Keratinocyte (primary cell): Measurements from ENCODE around the gene LRRC70. TPM values are rescaled to one million over a fixed set of nuclear protein-coding genes. Genes with fewer than 3 reads are reported as not detected.

ENCODE experiments used
- DNase-seq: peaks from one replicate; pipeline ENCODE4 v3.0.0-alpha.2; 2011; ENCODE audit warnings: low read depth, missing footprints, low spot score
- FAIRE-seq: peaks from 2 replicates; lab custom pipeline; 2011; peaks lifted over from hg19 to GRCh38; lab: Jason Lieb, UNC
- H2AFZ ChIP-seq: 2 replicates; pipeline ENCODE4 v1.6.0; 2012; ENCODE audit warnings: low read length, control low read depth, inconsistent platforms; ENCODE audit not compliant: control insufficient read depth
- H3K27ac ChIP-seq: 2 replicates; pipeline ENCODE4 v1.5.1; 2011; ENCODE audit warnings: low read length; ENCODE audit not compliant: control insufficient read depth, insufficient read depth
- H3K27me3 ChIP-seq: 3 replicates; pipeline ENCODE4 v1.6.0; 2011; ENCODE audit warnings: low read length; ENCODE audit not compliant: control insufficient read depth, insufficient read depth; ENCODE audit errors: extremely low read depth
- H3K36me3 ChIP-seq, 2 experiments: 2 replicates in 1 of 2; 3 replicates in 1 of 2; pipeline ENCODE4 v1.5.1; 2011; ENCODE audit warnings: low read length in 2 of 2, mild to moderate bottlenecking in 1 of 2; ENCODE audit not compliant: control insufficient read depth in 2 of 2, insufficient read depth in 2 of 2; ENCODE audit errors: extremely low read depth in 1 of 2
- H3K4me1 ChIP-seq: 3 replicates; pipeline ENCODE4 v1.5.1; 2011; ENCODE audit warnings: low read length; ENCODE audit not compliant: control insufficient read depth, insufficient read depth; ENCODE audit errors: extremely low read depth
- H3K4me2 ChIP-seq: 3 replicates; pipeline ENCODE4 v1.6.0; 2011; ENCODE audit warnings: low read depth, low read length; ENCODE audit not compliant: control insufficient read depth, insufficient read depth; ENCODE audit errors: extremely low read depth
- H3K4me3 ChIP-seq, 3 experiments: fragments of 200-600 bp in 1 of 3; sonication (generic) in 1 of 3; 2 replicates in 2 of 3; 3 replicates in 1 of 3; pipeline ENCODE4 v1.5.1; 2011 to 2016; ENCODE audit warnings: low read length in 3 of 3, mild to moderate bottlenecking in 3 of 3, control low read depth in 2 of 3, inconsistent platforms in 1 of 3, low read depth in 1 of 3, mixed read lengths in 1 of 3, mixed run types in 1 of 3, moderate library complexity in 1 of 3; ENCODE audit not compliant: control insufficient read depth in 2 of 3, insufficient read depth in 2 of 3; ENCODE audit errors: extremely low read depth in 1 of 3
- H3K79me2 ChIP-seq: 2 replicates; pipeline ENCODE4 v1.6.0; 2012; ENCODE audit warnings: low read length; ENCODE audit not compliant: control insufficient read depth, insufficient read depth
- H3K9ac ChIP-seq: 3 replicates; pipeline ENCODE4 v1.6.0; 2011; ENCODE audit warnings: low read length; ENCODE audit not compliant: control insufficient read depth, insufficient read depth; ENCODE audit errors: extremely low read depth
- H3K9me1 ChIP-seq: 3 replicates; pipeline ENCODE4 v1.6.0; 2011; ENCODE audit warnings: low read length; ENCODE audit not compliant: control insufficient read depth, insufficient read depth; ENCODE audit errors: extremely low read depth
- H3K9me3 ChIP-seq: 2 replicates; pipeline ENCODE4 v1.5.1; 2012; ENCODE audit warnings: low read depth, low read length; ENCODE audit not compliant: control insufficient read depth
- H4K20me1 ChIP-seq: 3 replicates; pipeline ENCODE4 v1.6.0; 2011; ENCODE audit warnings: low read length; ENCODE audit not compliant: control insufficient read depth, insufficient read depth; ENCODE audit errors: extremely low read depth
- EZH2 ChIP-seq: IDR thresholded peaks from one replicate; pipeline ENCODE4 v1.6.1; 2012; ENCODE audit warnings: inconsistent platforms, mild to moderate bottlenecking, low read length, moderate library complexity
- dilution Hi-C: fragments of 300-500 bp; cut with MboI; formaldehyde crosslinking; loops from one replicate; pipeline ENCODE4 v1.7.0; 2020; ENCODE audit warnings: low sequenced_read_pairs; ENCODE audit not compliant: extremely low pct_ligation_motif_present
- polyA plus RNA-seq, 5 experiments: library from polyadenylated mRNA; depleted of rRNA in 3 of 5; stranded (reverse) in 3 of 5; stranded (forward) in 1 of 5; unstranded in 1 of 5; fragments of >200 nt; gene quantifications; 1 replicate in 1 of 5; 2 replicates in 3 of 5; 3 replicates in 1 of 5; pipeline versions ENCODE4 v1.2.1 to v1.2.3, GENCODE V29; 2011 to 2012; ENCODE audit warnings: missing spikeins in 2 of 5, low read depth in 1 of 5, low replicate concordance in 1 of 5
- TF ChIP-seq, protein P1 (sequence below), 3 experiments: IDR thresholded peaks in 1 of 3; conservative IDR thresholded peaks in 1 of 3; optimal IDR thresholded peaks in 1 of 3; 2 replicates in 2 of 3; 3 replicates in 1 of 3; pipeline versions ENCODE3 to v1.5.1; 2011; ENCODE audit warnings: low read length in 3 of 3, mild to moderate bottlenecking in 3 of 3, moderate library complexity in 2 of 3, control low read depth in 1 of 3, inconsistent platforms in 1 of 3; ENCODE audit not compliant: insufficient read depth in 2 of 3; ENCODE audit errors: extremely low read depth in 1 of 3

The LRRC70 gene
- polyA plus RNA-seq, 1 donor (not counting 4 experiments of a cell fraction or from before 2014, with no cell fraction given) = 0.34 TPM

GRCh38 chr5:62596096-62596495 is 17.5 kb downstream of the LRRC70 start:
- no peak overlapping the region for H3K9ac ChIP-seq
- no peaks in the 10 kb centered on the region for H3K9me1 ChIP-seq
- H3K4me2 ChIP-seq = no peak overlapping the region
- no peak overlapping the region for H3K4me3 ChIP-seq
- H2AFZ ChIP-seq = no peak overlapping the region
- H3K36me3 ChIP-seq = no peaks in the 10 kb centered on the region
- TF ChIP-seq, protein P1, sequence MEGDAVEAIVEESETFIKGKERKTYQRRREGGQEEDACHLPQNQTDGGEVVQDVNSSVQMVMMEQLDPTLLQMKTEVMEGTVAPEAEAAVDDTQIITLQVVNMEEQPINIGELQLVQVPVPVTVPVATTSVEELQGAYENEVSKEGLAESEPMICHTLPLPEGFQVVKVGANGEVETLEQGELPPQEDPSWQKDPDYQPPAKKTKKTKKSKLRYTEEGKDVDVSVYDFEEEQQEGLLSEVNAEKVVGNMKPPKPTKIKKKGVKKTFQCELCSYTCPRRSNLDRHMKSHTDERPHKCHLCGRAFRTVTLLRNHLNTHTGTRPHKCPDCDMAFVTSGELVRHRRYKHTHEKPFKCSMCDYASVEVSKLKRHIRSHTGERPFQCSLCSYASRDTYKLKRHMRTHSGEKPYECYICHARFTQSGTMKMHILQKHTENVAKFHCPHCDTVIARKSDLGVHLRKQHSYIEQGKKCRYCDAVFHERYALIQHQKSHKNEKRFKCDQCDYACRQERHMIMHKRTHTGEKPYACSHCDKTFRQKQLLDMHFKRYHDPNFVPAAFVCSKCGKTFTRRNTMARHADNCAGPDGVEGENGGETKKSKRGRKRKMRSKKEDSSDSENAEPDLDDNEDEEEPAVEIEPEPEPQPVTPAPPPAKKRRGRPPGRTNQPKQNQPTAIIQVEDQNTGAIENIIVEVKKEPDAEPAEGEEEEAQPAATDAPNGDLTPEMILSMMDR (optimal IDR thresholded peaks at IDR 0.05 in 1 of 3, IDR thresholded peaks at IDR 0.05 in 1 of 3, conservative IDR thresholded peaks at IDR 0.05 in 1 of 3; ENCODE audit: extremely low read depth in 1 of 3, insufficient read depth in 2 of 3, low read length in 3 of 3) = no peak
- no peak for TF ChIP-seq EZH2
- FAIRE-seq (no peak), DNase-seq (no peak)
- H3K27me3 ChIP-seq = no peaks in the 10 kb centered on the region
- H3K79me2 ChIP-seq = no peaks in the 10 kb centered on the region
- dilution Hi-C loops = no loop called here
- H3K27ac ChIP-seq = no peak overlapping the region
- H3K9me3 ChIP-seq = no peaks in the 10 kb centered on the region
- no peaks in the 10 kb centered on the region for H4K20me1 ChIP-seq
- no peaks in the 10 kb centered on the region for H3K4me1 ChIP-seq

DNA sequence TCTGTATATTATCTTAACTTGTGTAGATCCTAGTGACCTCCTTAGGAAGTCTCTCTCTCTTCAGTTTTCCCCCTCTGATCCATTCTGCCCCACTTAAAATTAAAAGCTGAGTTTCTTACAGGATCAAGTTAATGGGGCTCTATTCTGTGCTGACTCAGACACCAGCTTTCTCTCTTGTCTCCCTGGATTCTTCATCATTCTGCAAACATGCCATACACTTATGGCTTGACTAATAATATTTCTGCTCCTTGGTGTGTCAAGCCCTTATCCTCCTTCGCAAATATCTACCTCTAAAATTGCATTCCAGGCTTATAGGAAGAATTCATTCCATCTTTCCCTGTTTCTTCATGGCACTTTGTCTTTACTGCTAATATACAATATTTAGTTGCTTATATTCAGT is 18.1 kb downstream of the LRRC70 start:
- H3K36me3 ChIP-seq = no peaks in the 10 kb centered on the region
- no peak for DNase-seq
- H4K20me1 ChIP-seq = no peaks in the 10 kb centered on the region
- H2AFZ ChIP-seq = no peak overlapping the region
- H3K9me3 ChIP-seq = no peaks in the 10 kb centered on the region
- no peak overlapping the region for H3K4me3 ChIP-seq
- dilution Hi-C loops = no loop called here
- H3K9me1 ChIP-seq = no peaks in the 10 kb centered on the region
- no peak overlapping the region for H3K9ac ChIP-seq
- no peak overlapping the region for H3K27ac ChIP-seq
- no peak for FAIRE-seq
- H3K27me3 ChIP-seq = no peaks in the 10 kb centered on the region
- TF ChIP-seq, protein P1 (optimal IDR thresholded peaks at IDR 0.05 in 1 of 3, IDR thresholded peaks at IDR 0.05 in 1 of 3, conservative IDR thresholded peaks at IDR 0.05 in 1 of 3; ENCODE audit: extremely low read depth in 1 of 3, insufficient read depth in 2 of 3, low read length in 3 of 3) = no peak
- no peak for TF ChIP-seq EZH2
- no peaks in the 10 kb centered on the region for H3K4me1 ChIP-seq
- no peaks in the 10 kb centered on the region for H3K79me2 ChIP-seq
- H3K4me2 ChIP-seq = no peak overlapping the region
